DMS153 (cell line): ENCODE results near the gene SERPINB3.
"Not testable (repeated sequence)": the region's sequence is repeated elsewhere in the genome, so short reads cannot be mapped to it uniquely, and the experiment has no call there.

Experiments used
- DNase-seq: peaks from one replicate; lab custom pipeline; 2025; lab: John Stamatoyannopoulos, UW

Gene SERPINB3

DNA sequence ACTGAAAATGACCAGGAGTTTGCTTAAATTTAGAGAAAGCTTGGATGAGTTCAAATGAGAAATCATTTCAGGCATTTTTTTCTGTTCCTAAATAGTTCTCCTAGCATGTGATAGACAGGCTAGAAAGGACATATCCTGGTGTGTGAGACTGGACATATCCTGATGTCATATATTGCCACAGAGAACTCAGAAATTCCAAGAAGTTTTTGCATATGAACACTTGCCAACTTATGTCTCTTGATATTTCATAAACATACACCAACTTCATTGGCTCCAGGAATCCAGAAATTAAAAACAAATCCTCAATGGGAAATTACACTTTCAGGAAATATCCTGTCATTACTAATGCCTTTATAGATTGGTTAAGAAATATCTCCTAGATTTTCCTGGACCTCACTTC is 14.8 kb downstream of the SERPINB3 start:
- no peak for DNase-seq

DNA sequence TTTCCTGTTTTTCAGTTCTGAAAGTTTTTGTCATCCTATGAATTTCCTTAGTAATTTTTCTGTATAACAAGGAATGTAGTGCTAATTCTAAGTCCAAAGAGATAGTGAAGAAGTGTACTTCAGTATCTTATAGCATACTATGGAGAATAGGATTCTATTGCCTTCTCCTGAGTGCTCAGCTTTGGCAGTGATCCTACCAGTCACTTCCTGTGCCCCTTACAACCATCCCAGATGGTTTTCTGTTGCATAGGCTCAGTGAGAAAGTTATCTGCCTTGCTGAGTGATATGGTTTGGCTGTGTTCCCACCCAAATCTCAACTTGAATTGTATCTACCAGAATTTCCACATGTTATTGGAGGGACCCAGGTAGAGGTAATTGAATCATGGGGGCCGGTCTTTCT is 17.0 kb downstream of the SERPINB3 start:
- not testable (repeated sequence) for DNase-seq

DNA sequence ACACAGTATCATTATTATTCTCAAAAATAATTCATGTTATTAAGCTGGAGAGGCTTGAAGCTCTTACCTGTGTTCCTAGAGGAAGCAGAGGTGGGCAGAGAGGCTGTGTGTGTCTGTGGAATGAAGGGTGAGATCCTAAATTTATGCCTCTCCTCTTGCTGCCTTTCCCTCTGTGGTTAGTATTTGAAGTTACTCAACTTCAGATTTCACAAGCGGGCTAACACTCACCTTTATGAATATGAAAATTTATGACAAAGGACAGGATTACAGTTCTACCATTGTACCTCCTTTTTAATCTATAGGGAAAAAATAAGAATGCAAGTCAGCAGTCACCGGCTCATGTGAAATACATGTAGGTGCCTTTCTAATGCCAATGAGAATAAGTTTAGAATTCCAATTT is 17.6 kb downstream of the SERPINB3 start, which contains the start of gene SERPINB4:
Gene SERPINB4 (minus strand): TSS at position 115 of the 400 bp plus-strand sequence. CDS start 679 bp downstream, outside the sequence.
- not testable (repeated sequence) for DNase-seq

- not testable (repeated sequence) for DNase-seq
Observed at GRCh38 chr18:63642668-63643356, 18.9 kb downstream of the SERPINB3 start.

GRCh38 chr18:63641157-63641680 is 20.5 kb downstream of the SERPINB3 start:
- DNase-seq: not testable (repeated sequence)

DNA sequence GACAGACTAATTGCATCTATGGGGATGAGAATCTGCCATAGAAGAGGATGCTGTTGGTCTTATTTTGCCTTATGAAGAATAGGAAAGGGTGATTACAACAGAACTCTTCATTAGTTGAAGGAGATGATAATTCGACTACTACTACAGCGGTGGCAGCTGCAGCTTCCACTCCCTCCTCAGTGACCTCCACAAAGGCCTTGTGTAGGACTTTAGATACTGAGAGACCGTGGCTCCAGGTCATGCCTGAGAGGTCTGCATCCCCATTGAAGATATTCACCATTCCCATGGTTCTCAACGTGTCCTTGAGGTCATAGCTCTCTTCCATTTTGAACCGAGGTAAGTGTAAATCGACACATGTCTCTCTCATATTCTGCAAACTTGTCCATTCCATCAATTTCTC is 24.0 kb downstream of the SERPINB3 start:
- DNase-seq: no peak

DNA sequence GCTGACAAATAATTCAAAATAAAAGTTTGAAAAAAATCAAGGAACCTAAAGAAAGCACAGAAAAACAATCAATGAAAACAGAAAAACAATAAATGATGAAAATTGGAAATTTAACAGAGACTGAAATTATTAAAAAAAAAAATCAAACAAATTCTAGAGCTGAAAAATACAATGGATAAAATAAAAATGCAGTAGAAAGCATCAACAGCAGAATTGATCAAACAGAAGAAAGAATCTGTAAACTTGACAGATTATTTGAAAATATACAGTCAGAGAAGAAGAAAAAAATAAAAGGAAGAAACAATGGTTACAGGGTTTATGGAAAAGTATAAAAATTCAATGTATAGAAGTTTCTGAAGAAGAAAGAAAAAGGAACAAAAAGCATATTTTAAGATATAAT is 33.9 kb downstream of the SERPINB3 start:
- no peak for DNase-seq

- no peak for DNase-seq
Observed at GRCh38 chr18:63626431-63626830, 35.3 kb downstream of the SERPINB3 start.

GRCh38 chr18:63624863-63625262 is 36.8 kb downstream of the SERPINB3 start:
- DNase-seq: no peak

DNA sequence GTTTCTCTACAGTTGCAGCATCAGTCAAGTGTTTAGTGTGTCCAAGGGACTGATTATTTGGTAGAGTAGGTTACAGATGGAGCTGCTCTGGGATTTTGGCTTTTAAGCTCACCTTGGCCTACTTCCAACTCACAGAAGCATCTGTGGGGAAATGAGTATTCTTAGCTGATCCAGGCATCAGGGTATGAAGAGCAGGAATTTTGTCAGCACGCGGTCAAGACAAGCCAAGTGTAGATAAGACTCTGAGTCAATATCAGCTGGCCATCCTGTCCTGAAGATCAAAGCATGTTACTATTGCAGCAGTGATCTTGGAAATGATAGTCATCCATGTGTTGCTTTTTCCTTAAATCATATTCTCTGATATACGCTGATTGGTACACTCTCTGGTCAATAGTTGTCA is 42.0 kb downstream of the SERPINB3 start:
- DNase-seq: no peak

- no peak for DNase-seq
Observed at GRCh38 chr18:63617915-63618234, 43.8 kb downstream of the SERPINB3 start.

- DNase-seq: peak; percentile 39
Observed at GRCh38 chr18:63617049-63617914, 44.4 kb downstream of the SERPINB3 start.

DNA sequence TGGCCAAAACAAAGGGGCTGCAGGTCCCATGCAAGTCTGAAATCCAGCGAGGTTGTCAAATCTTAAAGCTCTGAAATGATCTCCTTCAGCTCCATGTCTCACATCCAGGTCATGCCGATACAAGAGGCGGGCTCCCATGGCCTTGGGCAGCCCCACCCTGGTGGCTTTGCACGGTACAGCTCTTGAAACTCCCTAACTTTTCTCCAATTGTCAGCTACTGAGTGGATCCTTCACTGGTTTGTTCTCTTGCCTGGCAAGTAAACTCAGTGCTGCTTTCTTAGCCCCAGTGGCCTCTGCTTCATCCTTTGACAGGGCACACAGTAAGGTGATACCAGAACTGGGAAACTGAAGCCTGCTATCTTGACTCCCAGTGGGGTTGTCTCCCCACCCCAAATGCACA is 48.3 kb downstream of the SERPINB3 start:
- no peak for DNase-seq

DNA sequence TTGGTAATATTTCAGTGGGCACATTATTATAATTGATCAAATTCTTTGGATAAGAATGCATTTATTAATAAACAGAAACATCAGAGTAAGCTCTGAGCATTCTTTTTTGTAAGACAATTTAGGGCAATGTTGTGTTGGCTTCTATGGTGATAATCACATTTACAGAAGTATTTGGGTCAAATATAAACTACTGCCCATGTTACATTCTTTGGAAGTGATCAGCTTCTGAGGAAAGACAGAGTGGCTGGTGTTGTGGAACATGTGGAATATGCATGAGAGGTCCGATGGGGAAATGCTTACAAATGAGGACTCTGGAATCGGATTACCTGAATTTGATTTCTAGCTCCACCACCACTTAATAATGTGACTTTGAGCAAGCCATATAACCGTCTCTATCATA is 55.2 kb downstream of the SERPINB3 start:
- no peak for DNase-seq
